GM12878 (cell line): ENCODE measurements around the gene DUSP15. TPM values are rescaled to one million over a fixed set of nuclear protein-coding genes. Genes with fewer than 3 reads are reported as not detected.

Experiments
- ATAC-seq: fragments of 200-7000 bp; cut with Tn5 transposase; 3 replicates; pipeline ENCODE4 v1.9.1; 2020; ENCODE audit warnings: mild to moderate bottlenecking, moderate library complexity
- BruUV-seq: library from RNA; stranded (reverse); fragments of 400-500 nt; replicated peaks from 2 replicates; lab custom pipeline; 2021; lab: Mats Ljungman, UMichigan
- CTCF ChIA-PET: fragments of 300-600 bp; sonication (Branson Sonifier 250); formaldehyde crosslinking; extraction: SDS; loops from one replicate; lab custom pipeline; 2021; ENCODE audit warnings: inconsistent platforms; lab: Yijun Ruan, JAX
- POLR2A ChIA-PET: fragments of 350-600 bp; formaldehyde crosslinking; extraction: SDS; loops from one replicate; lab custom pipeline; 2021; ENCODE audit warnings: inconsistent platforms; lab: Charles Lee
- RAD21 ChIA-PET: fragments of 300-600 bp; sonication (Branson Sonifier 250); formaldehyde crosslinking; loops from one replicate; lab custom pipeline; 2023; ENCODE audit warnings: antibody characterized with exemption; ENCODE audit not compliant: unreplicated experiment; lab: Charles Lee
- SMC1A ChIA-PET: fragments of 300-600 bp; sonication (Branson Sonifier 250); formaldehyde crosslinking; loops from one replicate; lab custom pipeline; 2023; ENCODE audit not compliant: unreplicated experiment, uncharacterized antibody; lab: Charles Lee
- DNase-seq: peaks from one replicate; pipeline ENCODE4 v3.0.0-alpha.2; 2011; ENCODE audit warnings: low read depth, low spot score
- FAIRE-seq: peaks from 3 replicates; lab custom pipeline; 2011; peaks lifted over from hg19 to GRCh38; lab: Jason Lieb, UNC
- H2AFZ ChIP-seq: 2 replicates; pipeline ENCODE4 v1.6.0; 2011; ENCODE audit warnings: low read depth, low read length, control low read depth; ENCODE audit not compliant: control insufficient read depth
- H3K27ac ChIP-seq: 2 replicates; pipeline ENCODE4 v1.5.1; 2011; ENCODE audit warnings: control low read depth; ENCODE audit not compliant: control insufficient read depth, insufficient read depth
- H3K27me3 ChIP-seq, 2 experiments: replicated peaks in 1 of 2; 2 replicates each; pipeline versions ENCODE4 v1.6.0 to v1.6.1; 2011; ENCODE audit warnings: low read length in 1 of 2; ENCODE audit not compliant: control insufficient read depth in 2 of 2, insufficient read depth in 2 of 2
- H3K36me3 ChIP-seq, 2 experiments: 2 replicates each; pipeline ENCODE4 v1.5.1; 2011; ENCODE audit warnings: low read length in 1 of 2; ENCODE audit not compliant: control insufficient read depth in 2 of 2, insufficient read depth in 2 of 2
- H3K4me1 ChIP-seq: 2 replicates; pipeline ENCODE4 v1.6.1; 2011; ENCODE audit warnings: mild to moderate bottlenecking, low read length, moderate library complexity, mixed read lengths; ENCODE audit not compliant: control insufficient read depth, insufficient read depth
- H3K4me2 ChIP-seq: 2 replicates; pipeline ENCODE4 v1.6.0; 2011; ENCODE audit warnings: control low read depth; ENCODE audit not compliant: control insufficient read depth, insufficient read depth
- H3K4me3 ChIP-seq: fragments of 200-600 bp; sonication (generic); 2 replicates; pipeline ENCODE4 v1.5.1; 2016
- H3K79me2 ChIP-seq: 2 replicates; pipeline ENCODE4 v1.6.0; 2011; ENCODE audit warnings: low read length; ENCODE audit not compliant: control insufficient read depth, insufficient read depth
- H3K9ac ChIP-seq: 2 replicates; pipeline ENCODE4 v1.8.0; 2011; ENCODE audit warnings: low read length, control low read depth, mixed read lengths; ENCODE audit not compliant: control insufficient read depth, insufficient read depth
- H3K9me3 ChIP-seq: replicated peaks from 3 replicates; pipeline ENCODE4 v1.5.1; 2011; ENCODE audit warnings: mild to moderate bottlenecking, low read length; ENCODE audit not compliant: control insufficient read depth, insufficient read depth
- H4K20me1 ChIP-seq: 2 replicates; pipeline ENCODE4 v1.6.0; 2011; ENCODE audit not compliant: control insufficient read depth, insufficient read depth
- BACH1 ChIP-seq: fragments of 450-650 bp; IDR thresholded peaks from 2 replicates; pipeline ENCODE4 v1.6.1; 2017; ENCODE audit warnings: mild to moderate bottlenecking, borderline replicate concordance
- BMI1 ChIP-seq: fragments of 450-650 bp; IDR thresholded peaks from 2 replicates; pipeline ENCODE4 v1.6.1; 2016; ENCODE audit warnings: mild to moderate bottlenecking, moderate library complexity, borderline replicate concordance
- CBX5 ChIP-seq: sonication (generic); IDR thresholded peaks from 2 replicates; pipeline ENCODE4 v1.6.1; 2016; ENCODE audit warnings: low read depth, moderate library complexity, mild to moderate bottlenecking, inconsistent platforms
- CHD1 ChIP-seq: IDR thresholded peaks from 2 replicates; pipeline ENCODE4 v1.6.1; 2012; ENCODE audit warnings: low read depth, low read length, improper control_type of control experiment
- CHD2 ChIP-seq: IDR thresholded peaks from 2 replicates; pipeline ENCODE4 v1.6.1; 2011; ENCODE audit warnings: low read depth, low read length, improper control_type of control experiment, borderline replicate concordance
- E4F1 ChIP-seq: fragments of 450-650 bp; IDR thresholded peaks from 2 replicates; pipeline ENCODE4 v1.6.1; 2018; ENCODE audit warnings: borderline replicate concordance, mild to moderate bottlenecking; ENCODE audit not compliant: partially characterized antibody
- EED ChIP-seq: sonication (generic); IDR thresholded peaks from 2 replicates; pipeline ENCODE4 v1.6.1; 2016; ENCODE audit warnings: antibody characterized with exemption, low read depth
- EP300 ChIP-seq, 2 experiments: fragments of 150-350 bp in 1 of 2; IDR thresholded peaks; 2 replicates each; pipeline ENCODE4 v1.6.1; 2011 to 2012; ENCODE audit warnings: low read depth in 2 of 2, low read length in 2 of 2, borderline replicate concordance in 1 of 2, improper control_type of control experiment in 1 of 2, inconsistent platforms in 1 of 2; ENCODE audit not compliant: control insufficient read depth in 1 of 2
- KAT2A ChIP-seq: conservative IDR thresholded peaks from 2 replicates; pipeline ENCODE4 v1.6.1; 2011; ENCODE audit warnings: low read depth, low read length; ENCODE audit not compliant: control insufficient read depth
- NR2F1 ChIP-seq: fragments of 450-650 bp; conservative IDR thresholded peaks from 2 replicates; pipeline ENCODE4 v1.6.1; 2017; ENCODE audit warnings: mild to moderate bottlenecking
- NRF1 ChIP-seq: conservative IDR thresholded peaks from 2 replicates; pipeline ENCODE4 v1.6.1; 2011; ENCODE audit warnings: mild to moderate bottlenecking, low read depth, low read length, improper control_type of control experiment
- PAX5 ChIP-seq: IDR thresholded peaks from 2 replicates; pipeline ENCODE4 v1.6.1; 2011; ENCODE audit warnings: low read depth, low read length, borderline replicate concordance
- PAX8 ChIP-seq: fragments of 450-650 bp; IDR thresholded peaks from 2 replicates; pipeline ENCODE4 v1.6.1; 2017; ENCODE audit warnings: mild to moderate bottlenecking, moderate library complexity
- RBBP5 ChIP-seq: fragments of 200-600 bp; sonication (generic); conservative IDR thresholded peaks from 2 replicates; pipeline ENCODE4 v1.6.1; 2016
- STAT3 ChIP-seq: IDR thresholded peaks from 2 replicates; pipeline ENCODE4 v1.6.1; 2011; ENCODE audit warnings: low read depth, low read length, improper control_type of control experiment
- TARDBP ChIP-seq: IDR thresholded peaks from 2 replicates; pipeline ENCODE4 v1.6.1; 2016; ENCODE audit warnings: borderline replicate concordance
- USF1 ChIP-seq: IDR thresholded peaks from 2 replicates; pipeline ENCODE4 v1.6.1; 2011; ENCODE audit warnings: borderline replicate concordance, low read depth, mild to moderate bottlenecking, moderate library complexity, mixed read lengths, low read length; ENCODE audit not compliant: insufficient read depth; ENCODE audit errors: extremely low read length
- WRNIP1 ChIP-seq: IDR thresholded peaks from 2 replicates; pipeline ENCODE4 v1.6.1; 2011; ENCODE audit warnings: low read depth, low read length, improper control_type of control experiment, borderline replicate concordance
- ZBTB33 ChIP-seq: fragments of 450-650 bp; IDR thresholded peaks from 2 replicates; pipeline ENCODE4 v1.6.1; 2017; ENCODE audit warnings: mild to moderate bottlenecking
- ZNF207 ChIP-seq: fragments of 450-650 bp; IDR thresholded peaks from 2 replicates; pipeline ENCODE4 v1.6.1; 2014; ENCODE audit warnings: antibody characterized with exemption, mild to moderate bottlenecking, borderline replicate concordance
- WGBS: methylation state at CpG from one replicate; pipeline ENCODE4 v1.1.6; 2016; ENCODE audit warnings: low lambda C conversion rate; ENCODE audit not compliant: insufficient replicate concordance, insufficient coverage; ENCODE audit errors: missing lambda C conversion rate; 5-methylcytosine and 5-hydroxymethylcytosine counted together
- in situ Hi-C: fragments of 300-500 bp; cut with MboI; formaldehyde crosslinking; loops from 9 replicates; pipeline ENCODE4 v1.14.3; 2018; ENCODE audit warnings: mixed read lengths
- intact Hi-C: fragments of 100-400 bp; cut with micrococcal nuclease; formaldehyde crosslinking; loops from one replicate; pipeline ENCODE4 v1.14.2; 2022; ENCODE audit not compliant: unreplicated experiment
- polyA plus RNA-seq, 11 experiments: library from polyadenylated mRNA; depleted of rRNA in 4 of 11; unstranded in 6 of 11; stranded (reverse) in 5 of 11; fragments of >200 nt; fragmentation: Nextera tagmentation in 4 of 11; fragmentation: Illumina TruSeq in 1 of 11; extraction: Ambion mirVana in 4 of 11; extraction: Trizol in 1 of 11; gene quantifications; 1 replicate in 1 of 11; 2 replicates in 10 of 11; pipeline versions ENCODE4 v1.2.1 to v1.2.3, GENCODE V29; 2011 to 2016; ENCODE audit warnings: inconsistent platforms in 2 of 11, missing spikeins in 2 of 11, low read depth in 1 of 11
- total RNA-seq, 4 experiments: library from RNA; depleted of rRNA in 3 of 4; stranded (reverse); fragments of >200 nt in 3 of 4; fragmentation: Illumina TruSeq in 1 of 4; extraction: Trizol in 1 of 4; gene quantifications; 2 replicates each; pipeline versions ENCODE4 v1.2.1 to v1.2.3, GENCODE V29; 2013 to 2021

Gene DUSP15
- total and polyA plus RNA-seq, 10 of the 15 experiments (the other 5 are each of a cell fraction or from before 2014, with no cell fraction given): 0.06 to 2.5 (median 0.67) TPM; not detected in 1

- ChIA-PET POLR2A (interaction anchor here (3.0 kb wide), 1 partner anchor 96 kb away, joined by 8 read pairs; the partner anchor contains the start of gene PDRG1), SMC1A (interaction anchor here (1.0 to 7.9 kb wide), 5 partner anchors 10 to 176 kb away, joined by 3 to 181 read pairs (median 19); partner anchors contain the start of gene PDRG1), RAD21 (interaction anchor here (2.2 to 7.6 kb wide), 5 partner anchors 11 to 179 kb away, joined by 7 to 248 read pairs (median 12); partner anchors contain the start of gene PDRG1)
- Histone ChIP-seq H3K9ac (no peak overlapping the region), H3K36me3 (no peaks in the 10 kb centered on the region), H3K27ac (no peak overlapping the region), H3K27me3 (peaks cover 0 to 6% of the 10 kb centered on the region in 2 experiments; a peak in 1 of 4 replicates), H3K4me3 (no peak overlapping the region), H3K4me1 (peaks cover 10% of the 10 kb centered on the region)
- DNase-seq (no peak), FAIRE-seq (no peak)
- 26% methylated on average over 3 of the region's 3 CpGs for WGBS
- intact Hi-C loops: no loop called here
- BruUV-seq: no TSS peak
- TF ChIP-seq TARDBP (no peak), CHD1 (no peak), STAT3 (no peak), ZBTB33 (no peak), PAX5 (no peak), CHD2 (no peak), EP300 (IDR thresholded peaks at IDR 0.05; ENCODE audit: borderline replicate concordance in 1 of 2, control insufficient read depth in 1 of 2, low read depth in 2 of 2, low read length in 2 of 2) (no peak), E4F1 (no peak), USF1 (no peak), PAX8 (no peak), CBX5 (no peak), NR2F1 (no peak), EED (no peak), NRF1 (no peak), RBBP5 (no peak), BACH1 (no peak), BMI1 (no peak), ZNF207 (no peak), WRNIP1 (no peak), KAT2A (no peak)
- TF ChIP-seq, all 136 proteins: peak for 0
- H3K4me2 ChIP-seq: no peak overlapping the region
- H2AFZ ChIP-seq: no peak overlapping the region
- H4K20me1 ChIP-seq: no peaks in the 10 kb centered on the region
- no peak for ATAC-seq
- in situ Hi-C loops: loop anchor here (5.0 to 10.0 kb wide), 2 partner anchors 96 to 238 kb away; partner anchors contain the start of gene PDRG1
- no peaks in the 10 kb centered on the region for H3K9me3 ChIP-seq
- H3K79me2 ChIP-seq: no peaks in the 10 kb centered on the region
- CTCF ChIA-PET: interaction anchor here (1.0 to 13.1 kb wide), 8 partner anchors 10 to 179 kb away, joined by 4 to 307 read pairs (median 16); partner anchors contain the start of gene PDRG1
Observed at GRCh38 chr20:31856516-31856915, 13.8 kb downstream of the DUSP15 start.
